ENCODE results near the gene GGN. TPM values are rescaled to one million over a fixed set of nuclear protein-coding genes. Genes with fewer than 3 reads are reported as not detected.
A peak's percentile ranks its signal among the peaks of the same experiment; 100 is the strongest.
"Not testable (repeated sequence)": the region's sequence is repeated elsewhere in the genome, so short reads cannot be mapped to it uniquely, and the experiment has no call there.

GGN gene
- total RNA-seq, 1 experiment from 2014 or later: 0.47 TPM

DNA sequence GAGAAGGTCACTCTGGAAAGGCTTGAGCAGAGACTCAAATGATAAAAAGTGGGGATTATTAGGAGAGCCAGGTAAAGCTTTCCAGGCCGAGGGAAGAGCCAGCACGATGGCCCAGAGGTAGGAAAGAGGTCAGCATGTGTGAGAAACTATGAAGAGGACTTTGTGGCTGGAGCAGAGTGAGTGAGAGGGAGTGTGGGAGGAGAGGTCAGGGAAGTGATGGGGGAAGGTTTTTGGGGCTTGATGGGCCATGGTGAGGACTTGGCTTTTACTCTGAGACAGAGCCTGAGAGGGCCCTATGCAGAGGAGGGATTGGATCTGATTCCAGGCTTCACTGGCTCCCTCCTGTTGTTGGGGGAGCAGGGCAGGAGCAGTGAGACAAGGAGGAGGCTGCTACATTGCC lies 46.9 kb downstream of the GGN start (continued):
- TF ChIP-seq, protein P1, sequence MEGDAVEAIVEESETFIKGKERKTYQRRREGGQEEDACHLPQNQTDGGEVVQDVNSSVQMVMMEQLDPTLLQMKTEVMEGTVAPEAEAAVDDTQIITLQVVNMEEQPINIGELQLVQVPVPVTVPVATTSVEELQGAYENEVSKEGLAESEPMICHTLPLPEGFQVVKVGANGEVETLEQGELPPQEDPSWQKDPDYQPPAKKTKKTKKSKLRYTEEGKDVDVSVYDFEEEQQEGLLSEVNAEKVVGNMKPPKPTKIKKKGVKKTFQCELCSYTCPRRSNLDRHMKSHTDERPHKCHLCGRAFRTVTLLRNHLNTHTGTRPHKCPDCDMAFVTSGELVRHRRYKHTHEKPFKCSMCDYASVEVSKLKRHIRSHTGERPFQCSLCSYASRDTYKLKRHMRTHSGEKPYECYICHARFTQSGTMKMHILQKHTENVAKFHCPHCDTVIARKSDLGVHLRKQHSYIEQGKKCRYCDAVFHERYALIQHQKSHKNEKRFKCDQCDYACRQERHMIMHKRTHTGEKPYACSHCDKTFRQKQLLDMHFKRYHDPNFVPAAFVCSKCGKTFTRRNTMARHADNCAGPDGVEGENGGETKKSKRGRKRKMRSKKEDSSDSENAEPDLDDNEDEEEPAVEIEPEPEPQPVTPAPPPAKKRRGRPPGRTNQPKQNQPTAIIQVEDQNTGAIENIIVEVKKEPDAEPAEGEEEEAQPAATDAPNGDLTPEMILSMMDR (IDR thresholded peaks at IDR 0.05 in 2 of 3, conservative IDR thresholded peaks at IDR 0.05 in 1 of 3; ENCODE audit: borderline replicate concordance in 1 of 3, insufficient read depth in 1 of 3, low read depth in 2 of 3, low read length in 2 of 3): no peak
- TF ChIP-seq, protein P2, sequence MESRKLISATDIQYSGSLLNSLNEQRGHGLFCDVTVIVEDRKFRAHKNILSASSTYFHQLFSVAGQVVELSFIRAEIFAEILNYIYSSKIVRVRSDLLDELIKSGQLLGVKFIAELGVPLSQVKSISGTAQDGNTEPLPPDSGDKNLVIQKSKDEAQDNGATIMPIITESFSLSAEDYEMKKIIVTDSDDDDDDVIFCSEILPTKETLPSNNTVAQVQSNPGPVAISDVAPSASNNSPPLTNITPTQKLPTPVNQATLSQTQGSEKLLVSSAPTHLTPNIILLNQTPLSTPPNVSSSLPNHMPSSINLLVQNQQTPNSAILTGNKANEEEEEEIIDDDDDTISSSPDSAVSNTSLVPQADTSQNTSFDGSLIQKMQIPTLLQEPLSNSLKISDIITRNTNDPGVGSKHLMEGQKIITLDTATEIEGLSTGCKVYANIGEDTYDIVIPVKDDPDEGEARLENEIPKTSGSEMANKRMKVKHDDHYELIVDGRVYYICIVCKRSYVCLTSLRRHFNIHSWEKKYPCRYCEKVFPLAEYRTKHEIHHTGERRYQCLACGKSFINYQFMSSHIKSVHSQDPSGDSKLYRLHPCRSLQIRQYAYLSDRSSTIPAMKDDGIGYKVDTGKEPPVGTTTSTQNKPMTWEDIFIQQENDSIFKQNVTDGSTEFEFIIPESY (IDR thresholded peaks at IDR 0.05; ENCODE audit: extremely low read depth, insufficient replicate concordance, low read length): no peak
- TF ChIP-seq SIN3A (IDR thresholded peaks at IDR 0.05; ENCODE audit: low read depth) (no peak), EZH2 (IDR thresholded peaks at IDR 0.05) (no peak), JUND (IDR thresholded peaks at IDR 0.05) (no peak), POLR2AphosphoS5 (IDR thresholded peaks at IDR 0.05; ENCODE audit: low read depth, low read length) (no peak), EGR1 (IDR thresholded peaks at IDR 0.05; ENCODE audit: low read depth) (no peak), ZFX (IDR thresholded peaks at IDR 0.05) (no peak)

DNA sequence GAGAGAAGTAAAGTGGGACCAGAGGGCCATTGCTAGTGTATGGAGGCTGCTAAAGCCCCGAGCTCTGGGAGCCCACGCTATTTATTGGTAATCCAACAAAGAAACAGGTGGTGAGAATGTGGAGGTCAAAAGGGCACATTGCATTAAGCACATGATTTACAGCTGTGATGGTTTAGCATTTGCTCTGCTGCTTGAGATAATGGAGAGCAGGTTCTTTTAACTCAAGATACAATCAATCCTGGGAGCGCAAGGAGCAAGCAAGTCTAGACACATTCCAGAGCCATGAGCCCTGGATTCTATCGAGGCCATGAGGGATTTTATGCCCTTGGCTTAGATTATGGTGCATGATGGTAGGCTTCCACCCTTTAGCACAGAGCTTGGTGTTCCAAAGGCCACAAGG lies 48.8 kb downstream of the GGN start:
- CTCF ChIA-PET; H3K9me2 ChIP-seq (ENCODE audit: insufficient read depth); H3K27me3 ChIP-seq (ENCODE audit: insufficient read depth, low read length); H3K9me3 ChIP-seq (ENCODE audit: control insufficient read depth in 1 of 2, insufficient read depth in 1 of 2, low read depth in 1 of 2, low read length in 2 of 2); H2AFZ ChIP-seq (ENCODE audit: low read depth, low read length, poor library complexity, severe bottlenecking); H3K4me2 ChIP-seq (ENCODE audit: low read length); intact Hi-C loops (cut with micrococcal nuclease); DNase-seq (ENCODE audit: low read depth, low spot score); ATAC-seq; H3K36me3 ChIP-seq (ENCODE audit: control insufficient read depth in 1 of 2, insufficient read depth in 2 of 2, low read length in 2 of 2); RAD21 ChIA-PET (ENCODE audit: low non-redundant PET in 1 of 2, low total read pairs in 2 of 2, uncharacterized antibody in 2 of 2, unreplicated experiment in 2 of 2); POLR2A ChIA-PET; H3K79me2 ChIP-seq (ENCODE audit: insufficient read depth, low read length); H3K27ac ChIP-seq (ENCODE audit: low read depth, low read length); H3K9ac ChIP-seq (ENCODE audit: low read length); H4K20me1 ChIP-seq (ENCODE audit: insufficient read depth); H3K4me3 ChIP-seq (replicated peaks in 1 of 2; ENCODE audit: low read depth in 1 of 2, low read length in 2 of 2): not testable (repeated sequence)
- H3K4me1 ChIP-seq (ENCODE audit: control insufficient read depth in 1 of 2, insufficient read depth in 2 of 2, low read length in 2 of 2): peaks cover 8 to 26% of the 10 kb centered on the region in 2 experiments
- BruUV-seq (replicated peaks): TSS peak; percentile 23

All from HCT116 (cell line).